Measurements from ENCODE around the gene FOXL2NB. TPM values are rescaled to one million over a fixed set of nuclear protein-coding genes. Genes with fewer than 3 reads are reported as not detected.

Gene FOXL2NB
- total RNA-seq, 2 donors from 2014 or later, result not detected

GRCh38 chr3:138964923-138965322 is 17.9 kb downstream of the FOXL2NB start:
- intact Hi-C loops (cut with DNase I), result no loop called here
- no peak for DNase-seq (ENCODE audit: low spot score)

- intact Hi-C loops (cut with DNase I), result no loop called here
- DNase-seq (ENCODE audit: low spot score), result peak; percentile 24
These were observed 24.8 kb downstream of the FOXL2NB start for GRCh38 chr3:138971766-138972320.

- DNase-seq (ENCODE audit: low spot score), result peak; percentile 69
- intact Hi-C loops (cut with DNase I), result no loop called here
These were observed 25.9 kb downstream of the FOXL2NB start for GRCh38 chr3:138972941-138973340.

DNA sequence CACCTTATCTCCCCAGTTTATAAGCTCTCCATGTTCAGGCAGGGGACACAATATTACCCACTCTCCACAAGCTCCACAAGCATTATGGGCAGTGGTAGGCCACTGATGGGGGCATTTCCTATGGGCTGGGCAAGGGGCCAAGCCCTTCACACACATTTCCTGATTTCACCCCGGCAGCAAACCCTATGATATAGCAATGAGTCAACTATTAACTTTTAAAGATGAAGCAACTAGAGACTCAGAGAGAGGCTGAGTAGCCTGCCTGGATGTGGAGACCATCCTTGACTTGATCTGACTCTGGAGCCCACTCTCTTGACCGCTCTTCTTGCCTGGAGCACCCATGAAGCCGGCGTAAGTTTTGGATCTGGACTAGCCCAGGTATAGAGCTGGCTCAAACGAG is 27.4 kb downstream of the FOXL2NB start:
- DNase-seq (ENCODE audit: low spot score), result no peak
- intact Hi-C loops (cut with DNase I), result no loop called here

DNA sequence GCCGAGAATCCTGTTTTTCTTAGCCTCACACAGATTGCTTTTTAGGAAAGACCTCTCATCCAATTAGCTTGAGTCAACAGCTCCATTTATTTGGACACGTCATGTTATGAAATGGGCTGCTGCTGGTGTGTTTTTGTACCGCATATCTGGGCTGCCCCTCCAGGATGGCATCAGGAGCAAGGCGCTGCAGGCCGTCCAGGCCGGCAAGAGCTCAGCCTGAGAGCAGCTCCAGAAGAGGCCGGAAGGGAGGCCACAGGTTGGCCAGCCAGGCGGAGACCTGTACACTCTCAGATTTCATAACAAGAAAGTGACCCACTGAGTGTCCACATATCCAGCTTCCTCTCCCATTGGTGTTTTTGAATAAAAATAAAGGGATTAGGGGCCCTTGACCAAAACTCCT is 28.3 kb downstream of the FOXL2NB start:
- intact Hi-C loops (cut with DNase I), result no loop called here
- DNase-seq (ENCODE audit: low spot score), result no peak

DNA sequence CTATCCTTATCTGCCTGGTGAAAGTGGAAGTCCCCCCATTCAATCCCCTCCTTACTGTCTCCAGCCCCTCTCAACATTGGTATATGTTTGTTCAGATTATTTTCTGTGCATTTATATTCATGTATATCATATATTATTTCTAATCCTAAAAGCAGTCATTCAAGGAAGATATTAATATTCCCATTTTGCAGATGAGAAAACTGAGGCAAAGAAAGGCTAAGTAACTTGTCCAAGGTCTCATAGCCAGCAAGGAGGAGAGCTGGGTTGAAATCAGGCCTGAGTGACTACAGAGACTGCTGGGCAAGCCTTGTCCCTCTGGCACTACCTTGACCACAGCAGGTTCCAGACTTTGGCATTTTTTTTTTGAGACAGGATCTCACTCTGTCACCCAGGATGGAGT is 29.0 kb downstream of the FOXL2NB start:
- no peak for DNase-seq (ENCODE audit: low spot score)
- intact Hi-C loops (cut with DNase I), result no loop called here

- no peak for DNase-seq (ENCODE audit: low spot score)
- intact Hi-C loops (cut with DNase I), result no loop called here
These were observed 37.8 kb downstream of the FOXL2NB start for GRCh38 chr3:138984816-138985215.

- intact Hi-C loops (cut with DNase I), result no loop called here
- no peak for DNase-seq (ENCODE audit: low spot score)
These were observed 38.9 kb downstream of the FOXL2NB start for GRCh38 chr3:138985932-138986331.

GRCh38 chr3:138987181-138987580 is 40.2 kb downstream of the FOXL2NB start:
- no peak for DNase-seq (ENCODE audit: low spot score)
- intact Hi-C loops (cut with DNase I), result no loop called here

- intact Hi-C loops (cut with DNase I), result no loop called here
- no peak for DNase-seq (ENCODE audit: low spot score)
These were observed 48.7 kb downstream of the FOXL2NB start for GRCh38 chr3:138995706-138996105.

Other genes with a start within 250 kb of the FOXL2NB start
- gene PIK3CB, start 112.3 kb upstream of the FOXL2NB start, total RNA-seq, result 10 to 100 TPM; 15.4 to 21.1 TPM
- not detected for gene FOXL2, start 80 bp upstream of the FOXL2NB start, total RNA-seq
- gene PRR23A, start 59.1 kb downstream of the FOXL2NB start, total RNA-seq, result not detected
- not detected for gene PRR23B, start 73.7 kb downstream of the FOXL2NB start, total RNA-seq
- gene PRR23C, start 97.7 kb downstream of the FOXL2NB start, total RNA-seq, result not detected

All from posterior vena cava (tissue), 2 donors.